Measurements from ENCODE around the gene INSIG2.

INSIG2 gene

GRCh38 chr2:118115761-118116160 lies 27.5 kb downstream of the INSIG2 start:
- peaks cover 0 to 3% of the 10 kb centered on the region in 2 experiments for H3K36me3 ChIP-seq (ENCODE audit: control insufficient read depth in 1 of 2, insufficient read depth in 2 of 2, low read length in 2 of 2)
- no peaks in the 10 kb centered on the region for H3K4me1 ChIP-seq (ENCODE audit: control insufficient read depth in 1 of 2, insufficient read depth in 2 of 2, low read length in 2 of 2)
- H2BK120ac ChIP-seq (ENCODE audit: insufficient read depth, low read length, poor library complexity), result no peak overlapping the region
- H4K12ac ChIP-seq (ENCODE audit: low read depth, low read length), result no peak overlapping the region
- no peak for DNase-seq
- H3K9ac ChIP-seq (ENCODE audit: low read length), result no peak overlapping the region
- H3K4me2 ChIP-seq (ENCODE audit: low read length), result no peak overlapping the region
- H3K4ac ChIP-seq (ENCODE audit: low read depth, low read length), result no peak overlapping the region
- H3K18ac ChIP-seq (ENCODE audit: low read length), result no peak overlapping the region
- WGBS (ENCODE audit: extremely low coverage, insufficient coverage, insufficient read length), result no CpG with 5 or more reads among the region's 4 CpGs
- H3K79me2 ChIP-seq (ENCODE audit: control insufficient read depth, insufficient read depth, low read length, poor library complexity), result no peaks in the 10 kb centered on the region
- no peak overlapping the region for H2BK12ac ChIP-seq (ENCODE audit: low read length)
- H2AK5ac ChIP-seq (ENCODE audit: low read length), result no peak overlapping the region
- H3K4me3 ChIP-seq (ENCODE audit: low read depth, low read length), result no peak overlapping the region
- no peaks in the 10 kb centered on the region for H3K79me1 ChIP-seq (ENCODE audit: low read length)
- H2BK5ac ChIP-seq (ENCODE audit: low read depth, low read length, poor library complexity), result no peak overlapping the region
- no peak overlapping the region for H2AFZ ChIP-seq (ENCODE audit: insufficient read depth, low read length, poor library complexity)
- no peak overlapping the region for H3K23ac ChIP-seq (ENCODE audit: low read length)
- no peak overlapping the region for H3K27ac ChIP-seq (ENCODE audit: low read depth, low read length)
- no peaks in the 10 kb centered on the region for H3K27me3 ChIP-seq (ENCODE audit: insufficient read depth, low read length)
- H4K91ac ChIP-seq (ENCODE audit: low read depth, low read length), result peak overlapping the region; percentile 72
- no peak overlapping the region for H3K14ac ChIP-seq (ENCODE audit: low read length)
- H3K9me3 ChIP-seq (ENCODE audit: insufficient read depth, low read depth, low read length), result no peaks in the 10 kb centered on the region
- H4K8ac ChIP-seq (ENCODE audit: low read depth, low read length), result no peak overlapping the region

- Histone ChIP-seq H3K4me1 (ENCODE audit: control insufficient read depth in 1 of 2, insufficient read depth in 2 of 2, low read length in 2 of 2) (no peaks in the 10 kb centered on the region), H4K91ac (ENCODE audit: low read depth, low read length) (no peak overlapping the region), H3K27ac (ENCODE audit: low read depth, low read length) (no peak overlapping the region), H2BK12ac (ENCODE audit: low read length) (no peak overlapping the region), H2AFZ (ENCODE audit: insufficient read depth, low read length, poor library complexity) (no peak overlapping the region), H3K4ac (ENCODE audit: low read depth, low read length) (no peak overlapping the region), H3K36me3 (ENCODE audit: control insufficient read depth in 1 of 2, insufficient read depth in 2 of 2, low read length in 2 of 2) (peaks cover 0 to 3% of the 10 kb centered on the region in 2 experiments), H2BK5ac (ENCODE audit: low read depth, low read length, poor library complexity) (no peak overlapping the region), H4K8ac (ENCODE audit: low read depth, low read length) (no peak overlapping the region), H3K18ac (ENCODE audit: low read length) (no peak overlapping the region), H3K79me2 (ENCODE audit: control insufficient read depth, insufficient read depth, low read length, poor library complexity) (no peaks in the 10 kb centered on the region), H2AK5ac (ENCODE audit: low read length) (no peak overlapping the region), H3K23ac (ENCODE audit: low read length) (no peak overlapping the region), H3K9me3 (ENCODE audit: insufficient read depth, low read depth, low read length) (no peaks in the 10 kb centered on the region), H3K9ac (ENCODE audit: low read length) (no peak overlapping the region), H3K79me1 (ENCODE audit: low read length) (no peaks in the 10 kb centered on the region), H3K4me2 (ENCODE audit: low read length) (no peak overlapping the region), H3K14ac (ENCODE audit: low read length) (no peak overlapping the region), H4K12ac (ENCODE audit: low read depth, low read length) (no peak overlapping the region), H3K4me3 (ENCODE audit: low read depth, low read length) (no peak overlapping the region), H2BK120ac (ENCODE audit: insufficient read depth, low read length, poor library complexity) (no peak overlapping the region), H3K27me3 (ENCODE audit: insufficient read depth, low read length) (no peaks in the 10 kb centered on the region)
- no CpG with 5 or more reads among the region's 5 CpGs for WGBS (ENCODE audit: extremely low coverage, insufficient coverage, insufficient read length)
- DNase-seq, result peak; percentile 1 to 48
Observed at GRCh38 chr2:118118479-118118878, 30.2 kb downstream of the INSIG2 start.

- no peak overlapping the region for H2BK12ac ChIP-seq (ENCODE audit: low read length)
- no peak overlapping the region for H3K4me2 ChIP-seq (ENCODE audit: low read length)
- H3K9me3 ChIP-seq (ENCODE audit: insufficient read depth, low read depth, low read length), result no peaks in the 10 kb centered on the region
- H3K4me1 ChIP-seq (ENCODE audit: control insufficient read depth in 1 of 2, insufficient read depth in 2 of 2, low read length in 2 of 2), result no peaks in the 10 kb centered on the region
- H3K4ac ChIP-seq (ENCODE audit: low read depth, low read length), result no peak overlapping the region
- no peak overlapping the region for H4K91ac ChIP-seq (ENCODE audit: low read depth, low read length)
- no peak overlapping the region for H3K4me3 ChIP-seq (ENCODE audit: low read depth, low read length)
- H4K12ac ChIP-seq (ENCODE audit: low read depth, low read length), result no peak overlapping the region
- H4K8ac ChIP-seq (ENCODE audit: low read depth, low read length), result no peak overlapping the region
- no peaks in the 10 kb centered on the region for H3K79me2 ChIP-seq (ENCODE audit: control insufficient read depth, insufficient read depth, low read length, poor library complexity)
- no peak overlapping the region for H3K27ac ChIP-seq (ENCODE audit: low read depth, low read length)
- H3K23ac ChIP-seq (ENCODE audit: low read length), result no peak overlapping the region
- no CpG with 5 or more reads among the region's 4 CpGs for WGBS (ENCODE audit: extremely low coverage, insufficient coverage, insufficient read length)
- H2AFZ ChIP-seq (ENCODE audit: insufficient read depth, low read length, poor library complexity), result no peak overlapping the region
- H2BK120ac ChIP-seq (ENCODE audit: insufficient read depth, low read length, poor library complexity), result no peak overlapping the region
- H3K18ac ChIP-seq (ENCODE audit: low read length), result no peak overlapping the region
- H3K14ac ChIP-seq (ENCODE audit: low read length), result no peak overlapping the region
- DNase-seq, result peak; percentile 63 to 86
- H2BK5ac ChIP-seq (ENCODE audit: low read depth, low read length, poor library complexity), result no peak overlapping the region
- no peak overlapping the region for H2AK5ac ChIP-seq (ENCODE audit: low read length)
- no peak overlapping the region for H3K9ac ChIP-seq (ENCODE audit: low read length)
- H3K27me3 ChIP-seq (ENCODE audit: insufficient read depth, low read length), result no peaks in the 10 kb centered on the region
- H3K36me3 ChIP-seq (ENCODE audit: control insufficient read depth in 1 of 2, insufficient read depth in 2 of 2, low read length in 2 of 2), result peaks cover 0 to 3% of the 10 kb centered on the region in 2 experiments
- H3K79me1 ChIP-seq (ENCODE audit: low read length), result no peaks in the 10 kb centered on the region
Observed at GRCh38 chr2:118119158-118119727, 31.0 kb downstream of the INSIG2 start.

GRCh38 chr2:118119761-118120400 lies 31.6 kb downstream of the INSIG2 start:
- Histone ChIP-seq H4K91ac (ENCODE audit: low read depth, low read length) (no peak overlapping the region), H4K8ac (ENCODE audit: low read depth, low read length) (no peak overlapping the region), H2AFZ (ENCODE audit: insufficient read depth, low read length, poor library complexity) (no peak overlapping the region), H3K79me2 (ENCODE audit: control insufficient read depth, insufficient read depth, low read length, poor library complexity) (no peaks in the 10 kb centered on the region), H3K4me1 (ENCODE audit: control insufficient read depth in 1 of 2, insufficient read depth in 2 of 2, low read length in 2 of 2) (no peaks in the 10 kb centered on the region), H2BK5ac (ENCODE audit: low read depth, low read length, poor library complexity) (no peak overlapping the region), H4K12ac (ENCODE audit: low read depth, low read length) (no peak overlapping the region), H3K36me3 (ENCODE audit: control insufficient read depth in 1 of 2, insufficient read depth in 2 of 2, low read length in 2 of 2) (peaks cover 0 to 3% of the 10 kb centered on the region in 2 experiments), H3K14ac (ENCODE audit: low read length) (no peak overlapping the region), H3K18ac (ENCODE audit: low read length) (no peak overlapping the region), H3K23ac (ENCODE audit: low read length) (no peak overlapping the region), H3K27ac (ENCODE audit: low read depth, low read length) (no peak overlapping the region), H3K9me3 (ENCODE audit: insufficient read depth, low read depth, low read length) (no peaks in the 10 kb centered on the region), H3K4ac (ENCODE audit: low read depth, low read length) (no peak overlapping the region), H2AK5ac (ENCODE audit: low read length) (no peak overlapping the region), H3K9ac (ENCODE audit: low read length) (no peak overlapping the region), H2BK120ac (ENCODE audit: insufficient read depth, low read length, poor library complexity) (no peak overlapping the region), H3K79me1 (ENCODE audit: low read length) (no peaks in the 10 kb centered on the region), H3K27me3 (ENCODE audit: insufficient read depth, low read length) (no peaks in the 10 kb centered on the region), H3K4me3 (ENCODE audit: low read depth, low read length) (no peak overlapping the region), H3K4me2 (ENCODE audit: low read length) (no peak overlapping the region), H2BK12ac (ENCODE audit: low read length) (no peak overlapping the region)
- no CpG with 5 or more reads among the region's 8 CpGs for WGBS (ENCODE audit: extremely low coverage, insufficient coverage, insufficient read length)
- peak; percentile 80 to 94 for DNase-seq

All from trophoblast cell (in vitro differentiated cells and primary cell).